NCI-H82 treated with DMSO at 0.1 percent for 48 hours (cell line): ENCODE results near the gene MAP1LC3B.
"Not testable (repeated sequence)": the region's sequence is repeated elsewhere in the genome, so short reads cannot be mapped to it uniquely, and the experiment has no call there.

ENCODE experiments used
- DNase-seq: peaks from one replicate; lab custom pipeline; 2025; ENCODE audit not compliant: unreplicated experiment; lab: John Stamatoyannopoulos, UW

MAP1LC3B gene

GRCh38 chr16:87380403-87380802 is 11.7 kb upstream of the MAP1LC3B start:
- no peak for DNase-seq

- DNase-seq, result no peak
These were observed 11.3 kb upstream of the MAP1LC3B start for GRCh38 chr16:87380881-87381280.

DNA sequence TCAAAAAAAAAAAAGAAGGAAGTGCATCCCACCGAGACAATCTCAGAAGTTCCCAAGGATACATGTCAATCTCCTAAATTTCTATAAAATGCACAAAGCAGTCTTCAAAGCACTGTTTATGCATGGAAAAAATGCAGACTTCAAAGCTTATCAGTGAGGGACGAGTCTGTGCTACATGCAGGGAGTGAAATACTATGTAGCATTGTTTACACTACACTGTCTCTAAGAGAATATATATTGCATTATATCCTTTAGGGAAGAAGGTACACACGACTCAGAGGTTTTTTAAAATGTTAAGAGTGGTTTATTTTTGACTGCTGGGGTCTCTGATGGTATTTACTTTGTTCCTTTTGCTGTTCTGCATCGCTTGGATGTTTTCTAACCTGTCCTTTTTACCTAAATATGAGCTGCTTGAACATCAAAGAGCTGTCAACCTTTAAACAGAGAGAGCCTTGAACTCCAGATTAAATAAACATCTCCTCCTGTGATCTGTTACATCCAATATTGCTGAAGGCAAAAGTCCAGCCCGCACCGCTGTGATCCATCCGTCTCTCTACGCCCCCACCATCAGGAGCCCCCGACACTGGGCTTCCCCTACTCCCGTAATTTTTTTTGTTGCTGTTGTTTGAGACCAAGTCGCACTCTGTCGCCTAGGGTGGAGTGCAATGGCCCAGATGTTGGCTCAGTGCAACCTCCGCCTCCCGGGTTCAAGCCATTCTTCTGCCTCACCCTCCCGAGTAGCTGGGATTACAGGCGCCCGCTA is 9.9 kb upstream of the MAP1LC3B start:
- DNase-seq, result no peak

GRCh38 chr16:87383505-87384161 is 8.5 kb upstream of the MAP1LC3B start, which contains the start of gene FBXO31:
TSS of gene FBXO31 (minus strand) at chr16:87383776. CDS start at chr16:87383744, 32 bp downstream.
- DNase-seq, result peak; percentile 75

DNA sequence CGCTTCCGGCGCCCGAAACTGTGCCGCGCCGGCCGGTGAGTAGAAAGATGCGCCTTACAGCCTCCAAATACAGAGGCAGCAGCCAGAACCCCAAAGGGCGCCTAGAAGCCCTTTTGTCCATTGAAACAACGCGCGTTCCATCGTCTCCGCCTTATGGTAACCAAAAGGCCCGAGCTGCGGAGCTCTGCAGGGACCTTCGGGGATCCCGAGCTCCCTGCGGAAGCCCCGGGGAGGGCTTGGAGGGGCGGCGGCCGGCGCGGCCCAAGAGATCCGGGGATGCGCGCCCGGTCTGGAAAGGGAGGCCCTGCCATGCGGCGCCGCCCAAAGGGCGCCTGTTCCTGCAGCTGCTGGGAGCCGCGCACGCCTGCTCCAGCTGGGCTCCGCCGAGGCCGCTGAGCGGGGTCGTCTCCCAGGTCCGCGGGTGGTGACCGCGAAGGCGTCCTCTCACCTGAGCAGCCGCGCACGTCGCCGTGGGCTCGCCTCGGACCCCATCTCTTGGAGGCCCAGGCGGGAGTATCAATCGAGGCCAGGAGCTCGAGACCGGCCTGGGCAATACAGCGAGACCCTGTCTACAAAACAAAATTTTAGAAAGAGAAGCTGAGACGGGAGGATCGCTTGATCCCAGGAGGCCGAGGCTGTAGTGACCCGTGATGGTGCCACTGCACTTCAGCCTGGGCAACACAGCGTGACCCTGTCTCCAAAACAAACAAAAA is 7.8 kb upstream of the MAP1LC3B start:
- DNase-seq, result no peak

DNA sequence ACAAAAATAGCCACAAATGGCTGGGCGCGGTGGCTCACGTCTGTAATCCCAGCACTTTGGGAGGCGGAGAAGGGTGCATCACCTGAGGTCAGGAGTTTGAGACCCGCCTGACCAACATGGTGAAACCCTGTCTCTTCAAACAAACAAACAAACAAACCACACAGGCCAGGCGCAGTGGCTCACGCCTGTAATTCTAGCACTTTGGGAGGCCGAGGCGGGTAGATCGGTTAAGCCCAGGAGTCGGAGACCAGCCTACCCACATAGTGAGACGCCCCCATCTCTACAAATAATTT is 7.3 kb upstream of the MAP1LC3B start:
- DNase-seq, result not testable (repeated sequence)

GRCh38 chr16:87387942-87388817 is 4.0 kb upstream of the MAP1LC3B start:
- peak; percentile 95 for DNase-seq

DNA sequence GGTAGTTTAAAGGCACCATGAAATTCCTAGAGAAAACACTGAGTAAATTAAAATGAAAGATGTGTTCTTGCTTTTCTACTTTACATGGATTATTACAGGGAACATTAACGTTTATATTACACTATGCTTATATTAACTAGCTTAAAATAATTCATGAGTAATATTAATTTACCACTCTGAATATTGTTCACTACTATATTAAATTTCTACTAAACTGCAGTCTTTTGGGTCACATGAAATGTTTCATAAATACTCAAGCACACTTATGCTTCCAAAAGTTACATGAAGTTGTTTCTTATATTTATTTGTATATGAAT is 3.4 kb upstream of the MAP1LC3B start:
- DNase-seq, result no peak

DNA sequence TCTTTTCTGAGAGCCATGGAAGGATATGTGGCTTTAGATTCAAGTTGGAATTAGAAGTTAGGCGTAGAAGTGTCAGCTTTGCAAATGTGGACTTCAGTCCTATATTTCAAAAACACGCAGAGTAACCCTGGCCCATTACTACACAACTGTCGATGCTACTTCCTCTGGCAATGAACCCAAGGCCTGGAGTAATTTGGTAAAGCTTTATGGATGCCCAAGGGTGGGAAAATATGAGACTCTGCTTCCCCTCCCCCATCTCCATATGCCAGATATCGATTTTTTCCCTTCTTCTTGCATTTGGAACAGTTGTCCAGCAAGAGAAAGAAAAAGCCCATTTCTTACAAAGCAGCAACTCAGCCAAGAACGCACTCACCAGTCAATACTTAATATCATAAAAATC is 2.9 kb upstream of the MAP1LC3B start:
- DNase-seq, result peak; percentile 59

GRCh38 chr16:87389914-87390313 is 2.2 kb upstream of the MAP1LC3B start:
- DNase-seq, result not testable (repeated sequence)

- DNase-seq, result no peak
These were observed 1.4 kb upstream of the MAP1LC3B start for GRCh38 chr16:87390641-87391323.

GRCh38 chr16:87391324-87391949 is 699 bp upstream of the MAP1LC3B start:
- DNase-seq, result no peak

DNA sequence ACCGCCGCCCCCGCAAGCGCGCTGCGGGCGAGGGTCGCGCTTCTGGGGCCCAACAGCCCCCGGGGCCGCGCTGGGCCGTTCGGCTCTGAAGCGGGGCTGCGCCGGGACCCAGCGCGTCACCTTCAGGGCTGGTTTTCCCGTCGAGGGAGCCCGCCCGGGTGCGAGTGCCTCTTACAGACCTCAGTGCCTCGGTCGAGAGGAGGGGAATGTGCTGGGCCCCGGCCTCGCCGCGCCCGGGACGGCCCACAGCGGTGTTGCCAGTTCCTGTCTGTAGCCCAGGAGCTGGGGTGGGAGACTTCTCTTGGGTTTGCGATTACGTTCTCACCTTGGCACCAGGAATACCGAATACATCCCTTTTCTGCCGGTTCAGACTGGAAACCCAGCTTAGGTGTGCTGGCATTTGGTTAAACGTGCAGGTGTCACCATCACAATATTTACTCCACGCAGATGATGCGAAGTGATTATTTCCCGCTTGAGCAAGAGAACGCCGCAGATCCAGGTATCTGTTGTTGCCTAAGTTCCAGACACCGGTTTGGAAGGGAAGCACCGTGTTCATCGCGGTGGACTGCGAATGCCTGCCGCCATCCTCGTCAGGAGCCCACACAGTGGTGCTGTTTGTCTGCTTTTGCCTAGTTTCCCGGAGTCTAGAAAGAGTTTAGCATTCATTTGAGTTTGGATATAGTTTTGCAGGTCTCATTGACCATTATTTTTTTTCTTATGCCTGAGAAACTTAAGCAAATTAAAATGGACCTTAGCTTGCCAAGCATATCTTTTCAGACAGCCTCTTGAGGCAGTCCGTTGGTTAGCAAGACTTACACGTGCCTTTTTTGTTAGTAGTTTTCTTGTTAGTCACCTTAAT is 914 bp downstream of the MAP1LC3B start:
- no peak for DNase-seq

DNA sequence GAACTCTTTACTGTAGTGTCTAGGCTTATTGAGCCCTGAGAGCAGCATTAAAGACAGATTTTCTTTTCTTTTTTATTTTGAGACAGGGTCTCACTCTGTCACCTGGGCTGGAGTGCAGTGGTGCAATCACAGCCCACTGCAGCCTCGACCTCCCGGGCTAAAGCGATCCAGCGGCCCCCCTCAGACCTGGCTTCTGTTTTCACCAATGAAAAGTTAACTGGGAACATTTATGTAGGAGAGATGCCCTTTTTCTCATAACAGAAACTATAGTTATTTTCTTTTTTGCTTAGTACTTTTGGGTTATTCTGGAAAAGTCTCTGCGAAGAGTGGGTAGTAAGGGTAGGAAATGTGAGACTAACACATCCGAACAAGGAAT is 1.5 kb downstream of the MAP1LC3B start:
- no peak for DNase-seq

- no peak for DNase-seq
These were observed 3.2 kb downstream of the MAP1LC3B start for GRCh38 chr16:87395181-87395842.

DNA sequence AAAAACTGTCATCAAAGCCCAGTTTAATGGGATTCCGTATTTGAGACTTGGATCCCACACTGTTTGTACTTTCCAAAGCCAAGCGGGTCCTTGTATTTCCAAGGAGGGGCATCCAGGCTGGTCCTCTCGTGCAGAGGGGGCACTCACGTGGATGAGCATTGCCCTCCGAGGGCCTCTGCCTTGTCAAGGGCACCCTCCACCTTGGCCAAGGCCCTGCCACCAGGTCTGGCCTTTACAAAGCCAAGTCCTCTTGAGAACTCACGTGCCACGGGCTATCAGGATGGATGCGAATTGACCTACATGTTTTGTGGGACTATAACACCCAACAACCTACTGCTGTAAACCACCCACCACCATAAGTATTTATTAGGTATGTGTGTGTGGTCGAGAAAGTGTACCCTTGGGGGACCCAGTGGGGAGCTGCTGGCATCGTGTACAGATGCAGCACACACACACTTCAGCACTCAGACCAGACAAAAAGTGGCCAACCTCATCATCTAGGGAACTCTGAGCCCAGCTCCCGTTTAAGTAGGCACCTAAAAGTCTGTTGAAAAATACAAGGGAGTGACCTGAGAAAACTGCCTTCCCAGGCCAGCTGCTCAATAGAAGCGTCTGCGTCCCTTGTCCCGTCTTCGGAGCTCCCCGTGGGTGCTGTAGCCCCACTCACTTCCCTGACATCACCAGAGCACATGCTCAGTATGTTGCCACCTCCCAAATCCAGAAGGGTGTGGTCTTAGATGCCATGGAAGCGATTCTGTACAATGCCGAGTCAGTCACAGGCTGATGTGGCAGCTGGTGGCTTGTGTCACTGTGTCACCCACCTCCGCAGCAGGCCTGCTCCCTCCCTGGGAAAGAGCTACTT is 12.9 kb downstream of the MAP1LC3B start:
- DNase-seq, result no peak

DNA sequence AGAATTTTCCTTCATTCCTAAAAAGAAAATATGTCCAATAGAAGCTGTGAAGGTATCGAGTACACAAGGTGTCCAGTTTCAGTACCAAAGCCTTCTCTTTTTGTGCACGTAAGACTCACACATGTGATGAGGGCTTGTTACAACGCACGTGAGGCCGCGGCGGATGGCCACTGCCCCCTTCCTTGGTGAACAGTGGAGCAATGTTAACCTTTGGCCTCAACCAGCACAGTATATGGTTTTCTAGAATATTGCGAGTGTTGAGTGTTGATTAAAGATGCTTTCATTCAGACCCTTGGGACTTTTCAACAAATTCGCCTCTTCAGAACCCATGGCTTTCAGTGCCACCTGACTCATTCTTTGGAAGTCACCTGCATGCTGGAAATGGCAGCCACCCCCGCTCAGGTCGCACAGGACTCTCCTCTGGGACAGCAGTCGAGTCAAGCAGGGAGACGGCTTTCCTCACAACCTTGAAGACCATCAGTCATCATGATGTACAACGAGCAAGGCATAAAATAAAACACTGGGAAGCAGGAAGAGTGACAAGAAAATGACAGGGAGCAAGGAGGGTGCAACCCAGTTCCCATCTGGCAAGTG is 14.5 kb downstream of the MAP1LC3B start:
- no peak for DNase-seq
